ENCODE data around the gene IRAK2. TPM values are rescaled to one million over a fixed set of nuclear protein-coding genes. Genes with fewer than 3 reads are reported as not detected.

IRAK2 gene
- total RNA-seq, 4 donors from 2014 or later: 4.4 to 23.3 (median 9.6) TPM

GRCh38 chr3:10184250-10184649 is 19.5 kb downstream of the IRAK2 start:
- Histone ChIP-seq H3K36me3 (peaks cover 0 to 25% (median 0%) of the 10 kb centered on the region in 3 donors), H3K4me3 (no peak overlapping the region), H3K27ac (no peak overlapping the region), H3K27me3 (no peaks in the 10 kb centered on the region), H3K4me1 (peaks cover 8 to 38% (median 36%) of the 10 kb centered on the region in 3 donors), H3K9me3 (no peaks in the 10 kb centered on the region)
- intact Hi-C loops (cut with DNase I): no loop called here
- DNase-seq: no peak
- WGBS, 2 donors: 55 to 79% methylated on average over 2 of the region's 2 CpGs
- no peak for TF ChIP-seq POLR2A (IDR thresholded peaks at IDR 0.05)
- no peak for TF ChIP-seq CTCF (IDR thresholded peaks at IDR 0.05)

GRCh38 chr3:10185804-10186762 is 21.4 kb downstream of the IRAK2 start:
- DNase-seq: no peak
- H3K4me3 ChIP-seq: no peak overlapping the region
- H3K4me1 ChIP-seq: peaks cover 26 to 57% (median 54%) of the 10 kb centered on the region in 3 donors
- TF ChIP-seq POLR2A (IDR thresholded peaks at IDR 0.05): no peak
- TF ChIP-seq CTCF (IDR thresholded peaks at IDR 0.05): no peak
- H3K27ac ChIP-seq: peak overlapping the region in 3 of 4 donors; percentile 7 to 69 (median 59)
- no peaks in the 10 kb centered on the region for H3K27me3 ChIP-seq
- intact Hi-C loops (cut with DNase I): no loop called here
- WGBS, 2 donors: 53 to 57% methylated on average over 12 of the region's 12 CpGs
- H3K9me3 ChIP-seq: no peaks in the 10 kb centered on the region
- peaks cover 0 to 8% (median 0%) of the 10 kb centered on the region in 3 donors for H3K36me3 ChIP-seq

GRCh38 chr3:10187290-10187876 is 22.7 kb downstream of the IRAK2 start:
- H3K36me3 ChIP-seq: peaks cover 0 to 7% (median 0%) of the 10 kb centered on the region in 3 donors
- H3K27ac ChIP-seq: peak overlapping the region in 3 of 4 donors; percentile 9 to 93 (median 21)
- TF ChIP-seq CTCF (IDR thresholded peaks at IDR 0.05) (no peak), POLR2A (IDR thresholded peaks at IDR 0.05) (no peak)
- intact Hi-C loops (cut with DNase I): no loop called here
- no peak for DNase-seq
- no peak overlapping the region for H3K4me3 ChIP-seq
- peaks cover 37 to 70% (median 66%) of the 10 kb centered on the region in 3 donors for H3K4me1 ChIP-seq
- WGBS, 2 donors: 65 to 73% methylated on average over 4 of the region's 4 CpGs
- no peaks in the 10 kb centered on the region for H3K9me3 ChIP-seq
- no peaks in the 10 kb centered on the region for H3K27me3 ChIP-seq

DNA sequence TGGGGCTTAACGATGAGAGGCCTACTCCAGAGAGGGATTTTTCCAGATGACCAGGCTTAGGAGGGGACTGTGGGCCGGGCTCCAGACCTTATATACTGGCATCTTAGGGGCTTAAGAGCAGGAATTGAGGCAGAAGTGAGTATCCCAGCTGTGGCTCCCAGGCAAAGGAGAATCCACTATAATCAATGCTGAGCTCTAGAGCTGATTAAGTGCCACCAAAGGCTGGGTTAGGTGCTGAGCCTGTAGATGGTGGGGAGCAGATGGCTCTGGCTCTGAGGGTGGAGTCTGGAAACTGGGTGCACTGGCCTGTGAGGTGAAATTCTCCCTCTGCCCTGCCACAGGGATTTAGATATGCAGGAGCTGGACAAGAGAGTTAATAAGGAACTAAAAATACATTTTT is 23.2 kb downstream of the IRAK2 start:
- Histone ChIP-seq H3K27ac (peak overlapping the region in 3 of 4 donors; percentile 9 to 93 (median 21)), H3K36me3 (peaks cover 0 to 7% (median 0%) of the 10 kb centered on the region in 3 donors), H3K27me3 (no peaks in the 10 kb centered on the region), H3K4me3 (no peak overlapping the region), H3K9me3 (no peaks in the 10 kb centered on the region), H3K4me1 (peaks cover 43 to 75% (median 72%) of the 10 kb centered on the region in 3 donors)
- no peak for DNase-seq
- WGBS, 2 donors: 90 to 100% methylated on average over 2 of the region's 2 CpGs
- TF ChIP-seq POLR2A (IDR thresholded peaks at IDR 0.05): no peak
- TF ChIP-seq CTCF (IDR thresholded peaks at IDR 0.05): no peak
- intact Hi-C loops (cut with DNase I): no loop called here
